Measurements from ENCODE around the gene TAMALIN.
A peak's percentile ranks its signal among the peaks of the same experiment; 100 is the strongest.

TAMALIN gene

DNA sequence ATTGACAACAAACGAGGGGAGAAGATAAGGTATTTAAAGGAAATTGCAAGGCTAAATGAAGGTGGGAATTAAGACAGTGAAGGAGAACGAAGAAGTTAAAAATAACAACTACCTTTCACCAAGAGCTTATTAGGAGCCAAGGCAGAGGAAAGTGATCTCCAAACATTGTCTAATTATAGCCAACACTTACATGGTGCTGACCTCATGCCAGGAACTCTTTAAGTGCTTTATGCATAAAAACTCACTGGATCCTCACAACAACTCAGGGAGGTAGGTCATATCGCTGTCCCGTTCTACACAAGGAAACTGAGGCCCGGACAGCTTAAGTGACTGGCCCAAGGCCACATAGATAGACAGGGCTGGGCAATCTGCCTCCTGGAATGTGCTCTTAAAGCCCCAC, 19.5 kb downstream of the TAMALIN start:
- H3K27me3 ChIP-seq = peaks cover 0 to 10% of the 10 kb centered on the region in 2 donors
- peak overlapping the region in 1 of 2 donors; percentile 73 for H3K27ac ChIP-seq
- peaks cover 4 to 35% (median 23%) of the 10 kb centered on the region in 4 donors for H3K4me1 ChIP-seq
- intact Hi-C loops (cut with DNase I; ENCODE audit: low total_unique reads) = loop anchor here (2.0 kb wide), 1 partner anchor 57 kb away; no protein-coding TSS in a partner anchor
- no peak overlapping the region for H3K4me3 ChIP-seq
- H3K9me3 ChIP-seq = no peaks in the 10 kb centered on the region
- TF ChIP-seq, protein P1, sequence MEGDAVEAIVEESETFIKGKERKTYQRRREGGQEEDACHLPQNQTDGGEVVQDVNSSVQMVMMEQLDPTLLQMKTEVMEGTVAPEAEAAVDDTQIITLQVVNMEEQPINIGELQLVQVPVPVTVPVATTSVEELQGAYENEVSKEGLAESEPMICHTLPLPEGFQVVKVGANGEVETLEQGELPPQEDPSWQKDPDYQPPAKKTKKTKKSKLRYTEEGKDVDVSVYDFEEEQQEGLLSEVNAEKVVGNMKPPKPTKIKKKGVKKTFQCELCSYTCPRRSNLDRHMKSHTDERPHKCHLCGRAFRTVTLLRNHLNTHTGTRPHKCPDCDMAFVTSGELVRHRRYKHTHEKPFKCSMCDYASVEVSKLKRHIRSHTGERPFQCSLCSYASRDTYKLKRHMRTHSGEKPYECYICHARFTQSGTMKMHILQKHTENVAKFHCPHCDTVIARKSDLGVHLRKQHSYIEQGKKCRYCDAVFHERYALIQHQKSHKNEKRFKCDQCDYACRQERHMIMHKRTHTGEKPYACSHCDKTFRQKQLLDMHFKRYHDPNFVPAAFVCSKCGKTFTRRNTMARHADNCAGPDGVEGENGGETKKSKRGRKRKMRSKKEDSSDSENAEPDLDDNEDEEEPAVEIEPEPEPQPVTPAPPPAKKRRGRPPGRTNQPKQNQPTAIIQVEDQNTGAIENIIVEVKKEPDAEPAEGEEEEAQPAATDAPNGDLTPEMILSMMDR (IDR thresholded peaks at IDR 0.05) = no peak
- no peak for DNase-seq
- H3K36me3 ChIP-seq = no peaks in the 10 kb centered on the region

- H3K36me3 ChIP-seq = no peaks in the 10 kb centered on the region
- no peak for DNase-seq
- H3K4me1 ChIP-seq = peaks cover 4 to 41% (median 27%) of the 10 kb centered on the region in 4 donors
- no peaks in the 10 kb centered on the region for H3K9me3 ChIP-seq
- TF ChIP-seq, protein P1 (IDR thresholded peaks at IDR 0.05) = no peak
- H3K27ac ChIP-seq = no peak overlapping the region
- peaks cover 0 to 10% of the 10 kb centered on the region in 2 donors for H3K27me3 ChIP-seq
- H3K4me3 ChIP-seq = no peak overlapping the region
- intact Hi-C loops (cut with DNase I; ENCODE audit: low total_unique reads) = loop anchor here (2.0 kb wide), 1 partner anchor 56 kb away; no protein-coding TSS in a partner anchor
Measured at GRCh38 chr12:52027085-52027843, 20.5 kb downstream of the TAMALIN start.

DNA sequence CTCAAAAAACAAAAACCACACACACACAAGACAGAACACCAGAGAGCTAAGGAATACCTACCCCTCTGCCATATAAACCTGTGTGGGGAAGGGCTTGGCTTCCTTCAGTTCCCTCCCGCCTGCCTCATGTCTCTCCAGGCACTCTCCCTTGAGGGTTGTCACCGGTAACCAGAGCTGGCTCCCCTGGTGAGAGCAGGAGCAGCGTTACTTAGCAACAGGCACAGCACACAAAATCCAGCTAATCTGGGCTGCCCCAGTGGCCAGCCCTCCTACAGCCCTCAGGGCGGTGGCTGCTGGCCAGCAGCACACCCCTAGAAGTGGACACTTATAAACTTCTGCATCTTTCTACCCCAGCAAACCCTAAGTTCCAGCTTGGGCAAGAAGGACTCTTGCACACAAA, 22.9 kb downstream of the TAMALIN start:
- H3K9me3 ChIP-seq = no peaks in the 10 kb centered on the region
- intact Hi-C loops (cut with DNase I; ENCODE audit: low total_unique reads) = no loop called here
- H3K36me3 ChIP-seq = no peaks in the 10 kb centered on the region
- H3K27me3 ChIP-seq = no peaks in the 10 kb centered on the region
- peaks cover 0 to 34% (median 24%) of the 10 kb centered on the region in 4 donors for H3K4me1 ChIP-seq
- no peak overlapping the region for H3K27ac ChIP-seq
- TF ChIP-seq, protein P1 (IDR thresholded peaks at IDR 0.05) = no peak
- H3K4me3 ChIP-seq = no peak overlapping the region
- DNase-seq = no peak

DNA sequence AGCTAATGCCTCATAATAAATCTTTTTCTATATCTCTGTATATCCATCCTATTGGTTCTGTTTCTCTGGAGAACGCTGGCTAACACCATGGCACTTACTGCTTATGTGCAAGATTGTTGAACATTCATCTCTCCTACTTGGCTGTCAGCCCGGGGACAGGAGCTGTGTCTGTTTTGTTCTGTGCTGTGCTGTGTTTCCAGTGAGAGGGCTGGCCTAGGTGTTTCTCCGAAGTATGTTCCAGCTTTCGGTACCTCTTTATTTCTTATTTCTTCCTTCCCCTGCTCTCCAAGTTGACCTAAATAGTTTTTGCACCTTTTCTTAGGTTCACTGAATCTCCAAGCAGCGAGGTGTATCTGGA, 25.7 kb downstream of the TAMALIN start:
- Histone ChIP-seq H3K4me1 (peaks cover 0 to 37% (median 29%) of the 10 kb centered on the region in 4 donors), H3K36me3 (no peaks in the 10 kb centered on the region), H3K27me3 (no peaks in the 10 kb centered on the region), H3K9me3 (no peaks in the 10 kb centered on the region), H3K4me3 (peak overlapping the region; percentile 39 to 43), H3K27ac (peak overlapping the region; percentile 79 to 83)
- TF ChIP-seq, protein P1 (IDR thresholded peaks at IDR 0.05) = no peak
- DNase-seq = peak; percentile 91 to 93
- intact Hi-C loops (cut with DNase I; ENCODE audit: low total_unique reads) = no loop called here

GRCh38 chr12:52032804-52033445, 26.2 kb downstream of the TAMALIN start:
- intact Hi-C loops (cut with DNase I; ENCODE audit: low total_unique reads) = no loop called here
- peak overlapping the region; percentile 79 to 83 for H3K27ac ChIP-seq
- H3K4me3 ChIP-seq = peak overlapping the region; percentile 39 to 43
- no peaks in the 10 kb centered on the region for H3K9me3 ChIP-seq
- peak; percentile 99 for DNase-seq
- TF ChIP-seq, protein P1 (IDR thresholded peaks at IDR 0.05) = no peak
- peaks cover 0 to 42% (median 33%) of the 10 kb centered on the region in 4 donors for H3K4me1 ChIP-seq
- H3K27me3 ChIP-seq = no peaks in the 10 kb centered on the region
- no peaks in the 10 kb centered on the region for H3K36me3 ChIP-seq
